Limb (tissue), 2 donors: ENCODE measurements around the gene MAGEA4.
A peak's percentile ranks its signal among the peaks of the same experiment; 100 is the strongest.

Source experiments
- DNase-seq, 2 donors: peaks; one replicate each; pipeline ENCODE4 v3.0.0-alpha.2; 2016; ENCODE audit errors: extremely low spot score in 2 of 2

Gene MAGEA4

GRCh38 chrX:151923648-151924047 lies 11.0 kb downstream of the MAGEA4 start:
- DNase-seq = no peak

GRCh38 chrX:151929126-151929525 lies 16.4 kb downstream of the MAGEA4 start:
- no peak for DNase-seq

GRCh38 chrX:151935358-151935757 lies 22.7 kb downstream of the MAGEA4 start:
- no peak for DNase-seq

GRCh38 chrX:151938172-151938571 lies 25.5 kb downstream of the MAGEA4 start:
- no peak for DNase-seq

- DNase-seq = no peak
These were observed 42.0 kb downstream of the MAGEA4 start for GRCh38 chrX:151954730-151955129.

- no peak for DNase-seq
These were observed 45.4 kb downstream of the MAGEA4 start for GRCh38 chrX:151958101-151958500.

- DNase-seq = no peak
These were observed 49.3 kb downstream of the MAGEA4 start for GRCh38 chrX:151962034-151962433.

GRCh38 chrX:151966236-151966635 lies 53.5 kb downstream of the MAGEA4 start:
- no peak for DNase-seq

- DNase-seq = no peak
These were observed 57.3 kb downstream of the MAGEA4 start for GRCh38 chrX:151970027-151970426.

- DNase-seq = no peak
These were observed 58.0 kb downstream of the MAGEA4 start for GRCh38 chrX:151970661-151971060.

GRCh38 chrX:151973060-151973661 lies 60.5 kb downstream of the MAGEA4 start:
- no peak for DNase-seq

GRCh38 chrX:151973851-151974335 lies 61.2 kb downstream of the MAGEA4 start:
- peak in 1 of 2 donors; percentile 37 for DNase-seq
